C4-2B (cell line): ENCODE measurements around the gene TAGLN2.

Experiments
- H3K27ac ChIP-seq: fragments of 450-650 bp; 2 replicates; pipeline ENCODE4 v1.5.1; 2017
- ZFX ChIP-seq: fragments of 450-650 bp; IDR thresholded peaks from 2 replicates; pipeline ENCODE4 v1.6.1; 2017
- TF ChIP-seq, protein P1 (sequence below): fragments of 450-650 bp; conservative IDR thresholded peaks from 2 replicates; pipeline ENCODE4 v1.5.1; 2017; ENCODE audit warnings: mild to moderate bottlenecking

The TAGLN2 gene

DNA sequence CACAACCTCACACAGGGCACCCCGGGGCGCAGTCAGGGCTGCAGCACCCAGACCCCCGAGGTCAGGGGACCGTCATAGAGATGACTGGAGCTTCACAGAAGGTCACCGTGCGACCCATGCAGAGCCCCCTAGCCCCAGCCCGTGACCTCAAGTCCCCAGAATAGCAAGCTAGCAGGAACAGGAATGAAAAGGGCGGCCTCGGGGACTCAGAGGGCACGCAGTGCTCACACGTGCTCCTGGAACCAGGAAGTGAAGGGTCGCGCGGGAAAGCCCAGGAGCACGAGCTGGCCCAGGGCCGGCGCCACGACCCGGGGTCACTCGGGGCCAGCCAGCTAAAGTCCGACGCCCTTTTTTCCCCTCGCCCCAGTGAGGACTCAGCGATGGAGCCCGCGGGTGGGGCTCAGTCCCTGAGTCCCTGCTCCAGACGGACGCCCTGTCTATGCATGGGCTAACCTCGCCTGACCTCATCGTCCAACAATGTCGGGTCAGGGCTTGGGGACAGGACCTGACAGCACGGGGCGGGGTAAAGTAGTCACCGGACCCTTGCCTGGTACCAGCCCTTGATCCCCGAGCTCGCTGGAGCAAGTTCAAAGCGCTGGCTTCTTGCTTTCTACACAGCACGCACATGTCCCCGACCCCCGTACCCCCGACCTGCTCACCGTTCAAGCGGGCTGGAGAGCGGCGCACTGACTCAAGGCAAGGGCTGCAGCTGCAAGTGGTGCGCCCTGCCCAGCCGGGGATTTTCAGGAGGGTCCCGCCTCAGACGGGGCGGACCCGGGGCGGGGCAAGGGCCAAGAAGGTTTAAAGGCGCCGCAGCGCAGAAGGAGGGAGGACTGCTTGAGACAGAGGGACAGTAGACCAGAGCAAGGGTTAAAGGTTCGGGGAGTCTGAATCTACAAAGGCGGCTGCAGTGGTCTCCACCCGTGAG is at the start of gene TAGLN2:
Gene TAGLN2 (minus strand): TSS at position 717 of the 928 bp plus-strand sequence. CDS start 4,998 bp downstream, outside the sequence.
- TF ChIP-seq, protein P1, sequence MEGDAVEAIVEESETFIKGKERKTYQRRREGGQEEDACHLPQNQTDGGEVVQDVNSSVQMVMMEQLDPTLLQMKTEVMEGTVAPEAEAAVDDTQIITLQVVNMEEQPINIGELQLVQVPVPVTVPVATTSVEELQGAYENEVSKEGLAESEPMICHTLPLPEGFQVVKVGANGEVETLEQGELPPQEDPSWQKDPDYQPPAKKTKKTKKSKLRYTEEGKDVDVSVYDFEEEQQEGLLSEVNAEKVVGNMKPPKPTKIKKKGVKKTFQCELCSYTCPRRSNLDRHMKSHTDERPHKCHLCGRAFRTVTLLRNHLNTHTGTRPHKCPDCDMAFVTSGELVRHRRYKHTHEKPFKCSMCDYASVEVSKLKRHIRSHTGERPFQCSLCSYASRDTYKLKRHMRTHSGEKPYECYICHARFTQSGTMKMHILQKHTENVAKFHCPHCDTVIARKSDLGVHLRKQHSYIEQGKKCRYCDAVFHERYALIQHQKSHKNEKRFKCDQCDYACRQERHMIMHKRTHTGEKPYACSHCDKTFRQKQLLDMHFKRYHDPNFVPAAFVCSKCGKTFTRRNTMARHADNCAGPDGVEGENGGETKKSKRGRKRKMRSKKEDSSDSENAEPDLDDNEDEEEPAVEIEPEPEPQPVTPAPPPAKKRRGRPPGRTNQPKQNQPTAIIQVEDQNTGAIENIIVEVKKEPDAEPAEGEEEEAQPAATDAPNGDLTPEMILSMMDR, result no peak
- TF ChIP-seq ZFX, result no peak
- H3K27ac ChIP-seq, result peak within 1 kb of the TSS; percentile 89

DNA sequence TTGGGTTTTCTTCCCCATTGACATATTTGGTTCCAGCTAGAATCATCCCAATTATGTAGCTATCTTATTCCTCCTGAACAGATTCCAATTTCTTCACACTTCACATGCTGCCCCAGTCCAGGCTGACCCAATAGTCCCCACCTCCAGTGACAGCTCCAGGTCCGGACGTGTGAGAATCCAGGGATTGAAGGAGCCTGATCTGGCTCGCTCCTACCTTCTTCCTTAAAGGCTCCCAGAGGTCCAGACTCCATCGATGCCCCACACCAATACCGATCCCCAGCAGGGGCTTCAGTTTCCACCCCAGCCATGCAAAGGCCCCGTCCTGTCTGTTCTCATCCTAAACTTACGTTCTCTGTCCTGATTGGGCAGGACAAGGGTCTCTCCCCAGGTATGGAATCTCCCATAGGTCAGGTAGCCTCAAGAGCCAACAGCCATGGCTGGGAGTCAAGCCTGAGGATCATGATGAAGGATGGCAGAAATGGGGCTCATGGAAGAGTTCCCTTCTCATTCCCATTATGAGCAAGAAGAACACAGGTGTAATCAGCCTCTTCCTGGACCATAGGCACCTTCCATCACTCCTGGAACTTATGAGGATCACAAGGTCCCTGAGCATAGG is 49.2 kb upstream of the TAGLN2 start:
- TF ChIP-seq ZFX, result no peak
- TF ChIP-seq, protein P1, result no peak
- no peak overlapping the region for H3K27ac ChIP-seq

DNA sequence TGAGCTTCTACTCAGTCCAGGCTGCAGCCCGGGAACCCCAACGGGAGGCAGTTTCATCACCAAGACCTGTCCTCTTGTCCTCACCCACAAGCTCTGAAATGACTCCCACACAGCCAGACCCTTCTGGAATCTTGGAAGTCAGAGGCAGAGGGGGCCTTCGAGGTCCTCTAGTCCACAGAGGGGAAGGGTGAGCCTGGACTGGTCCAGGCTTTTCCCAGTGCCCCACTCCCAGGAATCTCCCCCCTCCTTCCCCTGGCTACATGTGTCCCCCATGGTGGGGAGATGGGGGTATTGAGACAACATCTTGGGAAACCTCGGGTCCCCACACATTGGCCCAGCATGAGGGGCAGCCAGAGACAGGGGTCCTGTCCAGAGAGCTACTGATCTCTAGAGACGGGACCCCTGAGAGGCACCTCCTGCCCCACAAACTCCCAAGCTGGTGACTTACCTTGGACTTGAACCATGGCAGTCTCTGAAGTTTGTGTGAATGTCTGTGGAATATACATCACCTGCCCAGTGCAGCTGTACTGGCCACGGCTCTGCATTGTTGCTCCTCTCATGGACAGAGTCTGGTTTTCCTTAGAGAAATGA is 48.1 kb upstream of the TAGLN2 start:
- TF ChIP-seq, protein P1, result no peak
- TF ChIP-seq ZFX, result no peak
- H3K27ac ChIP-seq, result no peak overlapping the region

DNA sequence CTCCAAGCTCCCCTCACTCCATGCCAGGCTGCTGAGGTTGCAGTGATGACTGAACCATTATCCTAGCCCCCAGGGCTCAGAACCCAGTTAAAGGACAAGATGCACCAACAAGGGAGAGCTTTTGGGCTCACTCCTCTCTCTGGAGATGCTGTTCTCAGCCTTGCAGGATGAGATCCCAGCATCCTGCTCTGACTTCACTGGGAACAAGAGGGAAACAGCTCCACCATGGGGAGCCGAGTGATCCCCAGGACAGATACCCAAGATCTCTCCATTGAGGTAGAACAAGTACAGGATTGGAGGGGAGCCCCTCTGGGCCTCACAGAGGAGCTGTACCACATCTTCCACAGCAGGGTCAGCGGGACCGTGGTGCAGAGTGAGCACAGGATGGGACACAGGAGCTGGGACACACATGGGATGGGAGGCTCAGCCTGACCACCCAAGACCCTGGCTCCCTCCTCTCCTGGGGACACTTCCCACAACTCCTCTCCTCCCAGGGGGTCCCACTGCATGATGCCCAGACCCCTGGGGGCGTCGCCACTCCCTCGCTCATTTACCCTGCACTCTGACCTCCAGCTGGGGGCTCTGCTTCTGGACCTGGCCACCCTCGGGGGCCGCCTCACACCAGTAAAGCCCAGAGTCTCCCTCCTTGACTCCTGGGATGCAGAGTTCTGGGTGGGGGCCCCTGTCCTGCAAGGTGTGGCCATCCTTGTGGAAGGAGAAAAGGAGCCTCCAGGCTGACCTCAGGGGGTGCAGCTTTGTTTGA is 47.3 kb upstream of the TAGLN2 start:
- TF ChIP-seq, protein P1, result no peak
- TF ChIP-seq ZFX, result no peak
- H3K27ac ChIP-seq, result no peak overlapping the region

DNA sequence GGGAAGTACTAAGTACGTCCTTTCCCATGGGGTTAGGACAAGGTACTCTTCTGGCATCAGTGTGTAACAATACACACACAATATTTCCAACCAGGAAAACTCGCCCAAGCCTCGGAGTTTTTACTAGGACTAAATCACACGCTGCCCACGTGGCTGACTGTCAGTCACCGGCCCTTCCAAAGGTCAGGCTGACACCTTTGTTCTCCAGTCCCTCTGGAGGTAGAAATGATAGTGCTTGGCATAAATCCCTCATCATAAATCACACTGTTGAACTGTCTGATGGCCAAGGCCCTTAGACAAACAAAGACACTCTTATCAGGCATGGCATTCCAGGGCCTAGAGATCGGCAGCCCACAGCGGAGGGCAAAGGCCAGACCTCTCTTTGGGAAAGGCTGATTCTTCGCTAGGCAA is 45.6 kb upstream of the TAGLN2 start:
- TF ChIP-seq, protein P1, result no peak
- TF ChIP-seq ZFX, result no peak
- no peak overlapping the region for H3K27ac ChIP-seq

DNA sequence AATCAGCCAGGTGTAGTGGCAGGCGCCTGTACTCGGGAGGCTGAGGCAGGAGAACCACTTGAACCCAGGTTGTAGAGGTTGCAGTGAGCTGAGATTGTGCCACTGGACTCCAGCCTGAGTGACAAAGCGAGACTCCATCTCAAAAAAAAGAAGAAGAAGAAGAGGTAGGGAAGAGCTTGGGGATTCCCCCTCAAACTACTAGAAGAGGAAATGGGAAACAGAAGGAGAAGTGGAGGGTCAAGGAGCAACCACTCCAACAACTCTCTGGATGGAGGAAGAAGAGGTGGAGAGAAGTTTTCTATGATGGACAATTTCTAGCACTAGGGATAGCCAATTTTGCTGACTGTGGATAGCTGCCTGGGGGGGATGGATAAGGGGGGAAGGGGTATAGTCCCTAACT is 43.6 kb upstream of the TAGLN2 start:
- no peak for TF ChIP-seq ZFX
- TF ChIP-seq, protein P1, result no peak

More for the DNA sequence above, 43.6 kb upstream of the TAGLN2 start:
- no peak overlapping the region for H3K27ac ChIP-seq
